HG02870 (cell line): ENCODE data around the gene MPG.

Experiments
- ATAC-seq: cut with Tn5 transposase; IDR thresholded peaks from one replicate; pipeline ENCODE4 v1.9.1; 2021; ENCODE audit warnings: mild to moderate bottlenecking, moderate library complexity; ENCODE audit not compliant: unreplicated experiment

The MPG gene

DNA sequence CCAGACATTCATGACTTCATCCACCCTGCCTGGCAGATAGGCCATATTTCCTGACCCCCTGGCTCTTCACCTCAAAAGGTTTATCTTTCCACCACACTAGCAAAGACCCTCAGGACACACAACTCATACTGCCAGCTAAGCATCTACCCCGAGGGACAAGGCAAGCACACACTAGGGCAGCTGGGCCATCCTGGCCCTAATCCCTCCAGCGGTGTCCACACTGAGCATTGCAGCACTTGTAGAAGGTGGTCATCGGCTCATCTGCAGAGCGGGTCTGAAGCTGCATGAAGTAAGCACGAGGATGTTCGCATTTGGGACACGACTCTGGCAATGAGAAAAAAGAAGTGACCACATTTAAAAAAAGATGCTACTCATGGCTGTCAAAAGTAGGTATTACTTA is 30.8 kb upstream of the MPG start:
- no peak for ATAC-seq

DNA sequence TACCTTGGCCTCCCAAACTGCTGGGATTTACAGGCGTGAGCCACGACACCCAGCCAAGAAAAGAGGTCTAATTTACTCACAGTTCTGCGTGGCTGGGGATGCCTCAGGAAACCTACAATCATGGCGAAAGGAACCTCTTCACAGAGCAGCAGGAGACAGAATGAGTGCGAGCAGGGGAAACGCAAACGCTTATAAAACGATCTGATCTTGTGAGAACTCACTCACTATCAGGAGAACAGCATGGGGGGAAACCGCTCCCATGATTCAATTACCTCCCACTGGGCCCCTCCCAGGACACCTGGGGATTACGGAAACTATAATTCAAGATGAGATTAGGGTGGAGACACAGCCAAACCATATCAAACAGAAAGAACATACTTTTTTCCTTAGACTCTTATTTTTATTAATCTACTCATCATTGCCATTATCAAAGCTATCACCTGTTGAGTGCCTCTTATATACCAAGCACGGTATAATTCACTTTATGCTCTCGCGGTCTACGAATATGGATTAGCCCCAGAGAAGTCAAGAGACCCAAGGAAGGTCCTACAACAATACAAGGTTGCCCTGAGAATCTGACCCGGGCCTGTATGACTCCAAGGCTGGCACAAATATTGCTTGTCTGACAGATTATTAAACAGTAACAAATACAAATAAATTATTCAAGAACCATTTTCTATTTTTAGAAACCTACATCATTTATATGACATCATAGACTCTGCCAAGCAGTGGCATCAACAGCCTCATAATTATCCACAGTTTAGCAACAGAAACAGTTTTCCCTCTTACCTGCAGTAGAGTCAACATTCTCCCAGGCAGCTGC is 27.0 kb upstream of the MPG start:
- ATAC-seq: no peak

DNA sequence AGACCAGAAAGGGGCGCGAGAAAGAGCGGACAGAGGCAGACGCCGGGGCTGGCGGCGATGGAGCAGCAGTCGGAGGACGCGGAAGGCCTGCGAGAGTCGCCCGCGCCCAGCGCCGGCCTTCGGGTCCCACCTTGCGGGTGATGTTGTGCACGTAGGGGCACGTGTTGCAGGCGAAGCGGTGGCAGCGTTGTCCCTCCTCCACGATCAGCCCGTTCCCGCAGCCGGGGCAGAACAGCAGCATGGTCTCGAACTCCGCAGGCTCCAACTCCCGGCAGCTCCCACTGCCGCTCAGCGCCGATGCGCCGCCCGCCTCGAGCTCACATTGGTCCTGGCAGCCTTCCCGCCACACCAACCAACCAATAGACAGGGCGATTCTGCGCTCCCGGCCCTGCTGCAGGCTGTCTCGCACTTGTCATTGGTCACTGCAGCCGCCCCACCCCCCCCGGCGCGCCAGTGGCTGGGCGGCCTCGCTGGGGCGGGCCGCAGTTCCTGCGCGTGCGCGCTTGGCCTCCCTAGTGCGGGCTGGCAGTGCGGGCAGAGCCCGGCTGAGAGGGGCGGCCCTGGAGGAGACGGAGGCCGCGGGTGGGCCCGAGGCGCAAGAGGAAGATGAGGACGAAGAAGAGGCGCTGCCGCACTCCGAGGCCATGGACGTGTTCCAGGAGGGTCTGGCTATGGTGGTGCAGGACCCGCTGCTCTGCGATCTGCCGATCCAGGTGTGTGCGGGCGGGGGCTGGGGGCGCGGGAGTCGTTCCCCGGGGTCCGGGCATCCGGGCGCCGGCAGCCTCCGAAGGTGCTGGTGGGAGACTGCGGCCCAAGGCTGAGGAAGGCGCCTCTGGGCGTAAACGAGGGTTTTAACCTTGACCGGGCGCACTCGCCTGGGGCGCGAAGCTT is 24.4 kb upstream of the MPG start, which contains the start of the genes POLR3K and SNRNP25:
TSS of gene POLR3K (minus strand) at position 263 of the 891 bp plus-strand sequence. CDS start at position 241, 22 bp downstream.
TSS of gene SNRNP25 (plus strand) at position 483 of the 891 bp plus-strand sequence. CDS start at position 672, 189 bp downstream.
- peak; percentile 89 for ATAC-seq

DNA sequence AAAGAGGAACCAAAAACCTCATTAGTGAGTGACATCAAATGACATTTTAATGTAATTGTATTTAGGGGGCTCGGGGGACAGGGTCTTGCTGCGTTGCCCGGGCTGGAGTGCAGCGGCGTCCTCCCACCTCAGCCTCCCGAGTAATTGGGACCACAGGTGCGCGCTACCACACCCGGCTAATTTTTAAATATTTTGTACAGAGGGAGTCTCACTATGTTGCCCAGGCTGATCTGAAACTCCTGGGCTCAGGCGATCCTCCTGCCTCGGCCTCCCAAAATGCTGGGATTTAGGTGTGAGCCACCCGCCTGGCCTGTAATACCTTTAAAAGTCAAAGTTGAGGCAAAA is 23.8 kb upstream of the MPG start:
- ATAC-seq: no peak

DNA sequence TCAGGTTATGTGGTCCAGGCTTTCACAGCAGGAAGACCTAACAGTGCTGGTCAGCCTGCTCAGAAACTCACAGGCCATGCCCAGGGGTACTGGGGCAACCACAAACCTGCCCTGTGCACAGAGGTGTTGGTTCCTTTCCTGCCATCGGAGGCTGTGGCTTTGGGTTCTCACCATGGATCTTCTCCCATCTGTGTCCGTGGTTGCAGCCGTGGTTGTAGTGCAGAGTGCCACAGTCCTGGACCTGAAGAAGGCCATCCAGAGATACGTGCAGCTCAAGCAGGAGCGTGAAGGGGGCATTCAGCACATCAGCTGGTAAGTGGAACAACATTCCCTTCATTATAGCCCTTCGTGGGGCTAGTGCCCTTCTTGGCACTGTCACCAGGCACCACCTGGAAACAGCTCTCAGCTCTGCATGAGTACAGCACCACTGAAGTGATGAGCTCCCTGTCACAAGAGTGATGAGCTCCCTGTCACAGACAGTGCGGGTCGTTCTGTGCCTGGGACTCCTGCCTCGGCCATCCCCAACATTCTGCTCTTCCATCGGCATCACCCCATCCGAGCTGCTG is 22.4 kb upstream of the MPG start:
- no peak for ATAC-seq

DNA sequence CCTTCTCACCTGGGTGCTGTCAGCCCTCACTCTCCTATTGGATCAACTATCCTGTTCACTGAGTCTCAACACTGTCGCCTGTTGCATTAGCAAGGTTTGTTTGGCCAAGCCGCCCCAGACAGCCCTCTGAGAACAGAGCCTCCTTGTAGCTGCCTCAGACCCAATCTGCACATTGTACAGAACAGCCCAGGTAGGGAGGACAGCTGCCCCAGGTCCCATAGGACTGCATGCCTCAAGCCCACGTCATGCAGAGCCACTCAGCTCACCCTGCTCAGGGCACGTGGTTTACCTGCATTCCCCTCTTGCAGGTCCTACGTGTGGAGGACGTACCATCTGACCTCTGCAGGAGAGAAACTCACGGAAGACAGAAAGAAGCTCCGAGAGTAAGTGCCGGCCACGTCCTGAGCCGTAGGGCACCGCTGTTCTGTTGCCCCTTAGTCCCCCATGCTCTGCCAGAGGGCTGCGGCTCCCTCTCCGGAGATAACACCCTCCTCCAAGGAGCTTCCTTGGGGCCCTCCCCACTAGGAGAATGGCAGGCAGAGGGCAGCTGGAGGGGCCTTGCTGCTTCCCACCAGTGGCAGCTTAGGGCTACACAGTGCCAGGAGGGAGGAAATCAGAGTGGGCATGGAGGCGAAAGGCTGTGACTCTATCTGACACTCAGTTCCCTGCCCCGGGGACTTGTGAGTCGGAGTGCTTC is 21.6 kb upstream of the MPG start:
- no peak for ATAC-seq

DNA sequence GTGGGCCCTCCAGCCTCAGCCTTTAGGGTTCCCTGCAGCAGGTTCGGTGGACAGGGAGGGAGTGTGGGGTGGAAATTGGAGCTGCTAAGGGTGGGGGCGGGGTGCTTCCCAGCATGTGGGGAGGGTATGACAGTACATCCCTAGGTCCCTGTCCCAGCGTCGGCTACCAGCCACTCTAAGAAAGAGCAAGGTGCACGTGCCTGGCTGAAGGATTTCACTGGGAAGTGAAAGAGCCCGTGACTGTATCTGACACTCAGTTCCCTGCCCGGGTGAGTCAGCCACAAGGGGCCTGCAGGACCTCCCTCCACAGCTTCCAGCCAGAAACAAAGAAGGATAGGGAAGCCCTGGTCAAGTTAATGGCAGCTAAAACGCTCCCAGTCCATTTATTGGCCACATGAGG is 20.3 kb upstream of the MPG start:
- ATAC-seq: no peak

DNA sequence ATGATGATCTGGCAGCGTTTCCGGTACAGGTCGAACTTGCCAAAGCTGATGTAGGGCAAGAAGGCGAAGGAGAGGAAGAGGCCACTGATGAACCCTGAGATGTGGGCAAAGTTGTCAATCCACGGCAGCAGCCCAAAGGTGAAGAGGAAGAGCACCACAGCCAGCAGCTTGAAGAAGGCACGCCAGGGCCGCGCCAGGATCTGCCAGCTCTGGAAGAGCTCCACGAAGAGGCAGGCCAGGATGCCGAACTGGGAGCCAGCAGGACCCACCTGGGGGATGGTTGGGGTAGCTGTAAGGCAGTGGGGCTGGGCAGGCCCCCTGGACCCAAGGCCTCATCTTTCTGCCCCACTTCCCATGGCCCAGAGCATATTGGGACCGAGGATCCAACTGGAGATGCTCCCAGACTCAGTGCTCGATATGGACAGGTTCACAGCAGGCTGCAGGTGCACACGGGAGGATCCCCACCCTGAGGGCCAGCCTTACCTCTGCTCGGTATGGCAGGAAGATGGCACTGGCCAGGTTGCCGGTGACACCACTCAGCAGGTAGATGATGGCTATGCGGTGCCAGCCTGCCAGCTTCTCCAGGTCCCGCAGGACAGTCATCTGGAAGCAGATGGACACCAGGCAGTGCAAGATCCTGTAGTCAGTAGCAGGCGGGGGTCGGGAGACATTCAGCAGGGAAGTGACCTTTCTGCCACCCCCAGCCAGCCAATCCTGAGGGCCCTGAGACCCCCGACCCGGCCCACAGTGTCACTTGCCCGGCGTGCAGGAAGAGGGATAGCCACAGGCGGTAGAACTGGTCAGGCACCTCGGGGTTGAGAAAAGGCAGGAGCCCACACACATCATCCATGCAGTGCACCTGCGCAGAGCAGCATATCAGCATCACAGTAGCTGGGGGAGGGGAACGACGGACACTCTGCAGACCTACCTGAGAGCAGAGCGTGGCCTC is 19.3 kb upstream of the MPG start:
- ATAC-seq: no peak

DNA sequence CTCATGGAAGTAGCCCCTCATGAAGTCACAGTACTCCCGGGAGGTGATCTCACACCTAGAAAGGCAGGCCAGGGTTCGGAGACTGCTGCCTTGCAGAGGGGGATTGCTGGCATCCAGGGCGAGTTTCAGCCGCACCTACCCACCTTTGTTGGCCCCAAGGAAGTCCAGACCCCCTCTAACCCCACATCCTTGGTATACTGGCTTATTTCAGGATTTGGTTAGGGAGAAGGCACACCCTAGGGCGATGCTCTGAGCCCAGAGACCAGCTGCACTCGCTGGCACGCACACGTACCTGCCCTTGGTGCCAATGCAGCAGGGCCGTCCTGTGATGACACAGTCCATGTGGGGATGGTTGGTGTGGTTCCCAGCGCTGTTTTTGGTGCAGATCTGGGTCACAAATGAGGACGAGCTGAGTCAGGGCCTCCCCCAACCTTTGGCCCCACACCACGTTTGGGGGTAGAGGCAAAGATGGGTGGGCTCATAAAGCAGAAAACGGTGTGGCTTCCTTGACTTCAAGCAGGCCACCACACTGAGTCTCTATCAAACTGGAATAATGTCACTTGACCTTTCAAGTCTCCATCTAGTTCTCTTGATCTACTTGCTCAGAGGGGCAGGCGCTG is 18.5 kb upstream of the MPG start:
- no peak for ATAC-seq

DNA sequence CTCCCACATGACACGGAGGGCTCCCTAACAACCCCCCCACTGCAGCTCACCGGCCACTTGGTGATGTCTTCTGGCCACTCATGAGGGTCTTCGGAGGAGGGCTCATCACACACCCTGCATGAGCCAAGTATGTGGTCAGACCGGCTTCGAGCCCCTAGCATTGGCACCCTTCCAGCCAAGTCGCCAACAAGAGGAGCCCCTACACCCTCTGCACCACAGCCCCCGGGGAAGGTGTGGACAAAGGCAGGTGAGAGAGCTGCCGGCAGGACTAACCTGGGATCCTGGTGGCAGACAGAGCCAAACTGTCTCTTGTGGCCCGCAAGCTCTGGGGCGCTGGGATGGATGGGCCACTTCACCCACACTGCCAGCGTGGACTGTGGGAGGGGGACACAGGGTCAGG is 17.9 kb upstream of the MPG start:
- no peak for ATAC-seq

DNA sequence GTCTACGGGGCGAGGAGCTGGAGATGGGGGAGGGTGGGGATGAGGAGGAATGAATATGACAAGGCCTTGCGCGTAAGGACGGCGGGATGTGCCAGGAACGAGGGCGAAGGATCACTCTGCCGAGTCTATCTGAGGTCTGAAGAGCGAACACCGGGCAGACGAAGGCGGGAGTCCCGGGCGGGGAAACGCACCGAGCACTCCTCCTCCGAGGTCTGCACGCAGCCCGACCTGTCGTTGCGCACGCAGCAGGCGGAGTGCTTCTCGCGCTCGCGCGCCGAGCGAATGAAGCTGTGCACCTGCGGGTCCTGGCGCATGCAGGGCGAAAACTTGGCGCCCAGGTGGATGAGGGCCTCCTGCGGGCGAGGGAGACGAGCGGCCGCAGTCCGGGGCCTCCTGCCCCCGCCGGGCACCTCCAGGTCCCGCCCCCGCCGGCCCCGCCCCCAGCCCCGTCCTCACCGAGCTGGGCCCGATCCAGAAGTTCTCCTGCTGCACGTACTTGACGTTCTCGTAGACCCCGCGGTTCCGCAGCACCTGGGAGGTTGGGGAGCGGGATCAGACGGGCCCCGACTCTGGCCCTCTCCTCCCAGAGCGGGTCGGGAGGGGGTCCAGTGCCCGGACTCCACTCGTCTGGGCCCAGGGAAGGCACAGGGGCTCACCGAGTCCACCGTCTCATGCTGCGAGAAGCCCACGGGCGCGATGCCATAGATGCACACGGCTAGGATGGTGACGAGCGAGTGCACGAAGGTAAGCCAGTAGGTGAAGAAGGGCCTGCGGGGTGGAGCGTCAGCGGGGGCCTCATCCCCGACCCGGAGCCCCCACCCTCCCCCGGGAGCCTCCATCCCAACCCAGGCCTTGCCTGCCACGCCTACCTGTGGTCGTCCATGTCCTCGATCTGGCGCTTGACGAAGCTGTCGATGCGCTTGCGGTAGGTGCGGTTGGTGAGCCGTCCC is 16.8 kb upstream of the MPG start:
- no peak for ATAC-seq

DNA sequence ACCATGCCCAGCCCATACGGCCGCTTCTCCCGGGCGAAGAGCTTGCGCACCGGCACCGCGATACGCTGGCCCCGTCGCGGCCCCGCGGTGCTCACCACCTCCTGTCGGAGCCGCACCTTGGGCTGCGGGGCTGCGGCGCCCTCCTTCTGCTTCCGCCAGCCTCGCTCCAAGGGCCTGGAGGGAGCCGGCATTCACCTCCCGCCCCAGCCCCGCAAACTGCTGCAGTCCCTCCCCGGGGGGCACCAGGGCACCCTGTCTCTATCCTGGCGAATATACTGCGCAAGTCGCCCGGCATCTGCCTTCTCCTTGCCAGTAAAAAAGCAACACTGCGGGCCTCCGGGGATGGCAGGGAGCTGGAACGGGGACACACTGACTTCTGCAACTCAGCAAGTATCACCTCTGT is 16.1 kb upstream of the MPG start:
- ATAC-seq: no peak

DNA sequence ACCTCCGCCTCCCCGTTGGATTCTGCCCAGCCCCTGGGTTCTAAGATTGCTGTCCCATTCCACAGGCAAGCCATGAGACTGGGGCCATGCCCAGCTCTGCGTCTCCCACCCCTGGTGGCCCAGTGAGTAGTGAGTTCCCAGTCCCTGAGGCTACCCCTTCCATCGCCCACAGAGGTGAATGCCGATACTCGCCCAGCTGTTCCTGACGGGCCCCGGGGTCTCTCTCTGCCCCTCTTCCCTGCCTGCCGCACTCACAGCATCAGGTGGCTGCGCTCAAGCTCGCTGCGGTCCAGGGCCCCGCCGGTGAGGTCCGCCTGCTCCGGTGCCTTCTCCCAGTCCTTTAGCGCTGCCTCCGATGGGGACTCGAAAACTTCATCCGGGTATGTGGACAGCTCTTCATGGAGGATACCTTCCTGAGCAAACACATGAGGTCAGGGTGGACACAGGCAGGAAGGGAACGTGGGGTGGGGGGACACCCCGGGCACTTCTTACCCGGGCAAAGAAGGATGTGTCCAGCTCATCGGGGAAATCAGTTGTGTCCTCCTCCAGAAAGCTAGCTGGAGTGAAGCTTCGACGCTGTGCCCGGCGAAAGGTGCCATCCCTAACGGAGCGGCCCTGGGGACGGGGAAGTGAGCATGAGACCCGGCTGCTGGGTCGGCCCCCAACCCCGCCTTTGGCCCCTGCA is 15.6 kb upstream of the MPG start:
- no peak for ATAC-seq

DNA sequence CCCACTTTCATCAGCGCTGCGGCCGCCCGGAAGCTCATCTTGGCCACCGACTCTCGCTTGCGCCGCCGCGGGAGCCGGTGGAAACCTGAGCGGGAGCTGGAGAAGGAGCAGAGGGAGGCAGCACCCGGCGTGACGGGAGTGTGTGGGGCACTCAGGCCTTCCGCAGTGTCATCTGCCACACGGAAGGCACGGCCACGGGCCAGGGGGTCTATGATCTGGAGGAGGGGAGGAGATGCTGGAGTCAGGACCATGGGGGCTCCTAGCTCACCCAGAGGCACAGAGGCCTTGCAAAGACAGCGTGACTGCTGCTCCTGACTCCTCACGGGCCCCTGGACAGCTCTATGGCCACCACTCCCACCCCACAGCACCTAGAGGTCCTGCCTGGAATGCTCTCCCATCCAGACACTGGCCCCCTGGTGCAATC is 15.0 kb upstream of the MPG start:
- no peak for ATAC-seq

DNA sequence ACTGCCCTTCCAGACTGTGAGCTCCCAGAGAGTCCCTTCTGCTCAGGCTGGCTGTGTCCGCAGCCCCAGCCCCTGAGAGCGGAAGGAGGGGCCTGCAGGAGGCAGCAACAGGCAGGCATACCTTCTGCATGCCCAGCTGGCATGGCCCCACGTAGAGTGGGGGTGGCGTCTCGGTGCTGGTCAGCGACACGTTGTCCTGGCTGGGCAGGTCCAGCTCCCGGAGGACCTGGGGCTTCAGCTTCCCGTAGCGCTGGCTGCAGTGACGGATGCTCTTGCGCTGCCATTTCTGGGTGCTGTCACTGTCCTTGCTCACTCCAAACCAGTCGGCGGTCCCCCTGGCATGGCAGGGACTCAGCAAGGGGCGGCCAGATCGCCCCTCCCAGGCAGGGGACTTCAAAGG is 14.6 kb upstream of the MPG start:
- ATAC-seq: no peak

DNA sequence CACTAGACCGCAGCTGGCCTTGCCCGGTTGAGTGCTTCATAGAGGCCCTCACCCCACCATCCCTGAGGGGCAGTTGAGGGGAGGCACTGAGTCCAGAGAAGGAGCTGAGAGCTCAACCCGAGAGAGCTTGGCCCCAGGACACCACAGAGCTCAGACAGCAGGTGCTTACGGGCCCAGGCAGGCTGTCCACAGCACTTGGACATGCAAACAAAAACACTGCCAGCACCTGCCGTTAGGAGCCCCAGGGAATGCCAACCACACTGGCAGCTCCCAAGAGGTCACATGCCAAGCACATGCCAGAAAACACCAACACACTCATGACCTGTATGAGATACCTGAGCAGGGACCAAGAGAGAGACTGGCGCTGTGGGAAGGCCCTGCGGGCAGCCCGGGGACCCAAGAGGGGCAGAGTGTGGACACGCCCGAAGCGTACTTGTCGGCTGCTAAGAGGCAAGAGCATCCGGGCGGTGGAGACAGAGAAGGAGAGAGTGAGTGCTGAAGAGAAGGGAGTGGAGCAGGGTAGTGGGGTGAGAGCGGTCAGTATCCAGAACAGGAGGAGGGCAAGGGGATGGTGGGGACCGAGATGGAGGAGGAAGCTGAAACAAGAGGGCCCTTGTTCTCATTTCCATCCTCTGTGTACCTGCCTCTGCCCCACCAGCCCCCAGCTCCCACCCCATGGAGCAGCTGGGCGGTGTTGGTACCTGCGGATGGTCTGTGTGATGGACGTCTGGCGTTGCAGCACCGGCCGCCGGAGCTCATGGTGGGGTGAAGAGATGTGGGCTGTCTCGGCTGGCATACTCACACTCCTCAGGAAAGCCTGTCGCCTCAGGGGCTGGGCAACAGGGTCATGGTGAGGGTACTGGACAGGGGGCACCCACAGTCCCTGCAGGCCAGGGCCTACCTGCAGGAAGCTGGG is 13.8 kb upstream of the MPG start:
- ATAC-seq: no peak

DNA sequence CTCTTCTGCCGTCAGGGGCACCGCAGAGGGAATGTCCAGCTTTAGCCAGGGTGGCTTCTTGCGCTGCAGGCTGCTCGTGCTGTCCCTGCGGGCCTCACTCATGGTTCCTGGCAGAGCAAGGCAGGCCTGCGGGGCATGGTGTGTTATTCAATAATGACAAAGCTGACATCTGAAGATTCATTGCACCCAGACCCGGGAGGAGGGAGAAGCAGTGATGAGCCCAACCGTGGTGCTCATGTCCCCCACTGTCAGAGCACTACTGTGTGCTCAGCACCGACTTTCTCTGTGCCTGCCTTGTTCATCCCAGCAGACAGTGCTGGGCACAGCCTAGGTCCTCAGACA is 13.1 kb upstream of the MPG start:
- no peak for ATAC-seq
